ENCODE measurements around the gene CSF1R.
"Not testable (repeated sequence)": the region's sequence is repeated elsewhere in the genome, so short reads cannot be mapped to it uniquely, and the experiment has no call there.

CSF1R gene

GRCh38 chr5:150054569-150054968 lies 31.8 kb downstream of the CSF1R start:
- ChIA-PET CTCF (interaction anchor here (1.0 kb wide), 2 partner anchors 13 to 148 kb away, joined by 3 read pairs; no protein-coding TSS in a partner anchor), POLR2A (no interaction called here)
- no peak for TF ChIP-seq CTCF (IDR thresholded peaks at IDR 0.05; ENCODE audit: insufficient read depth, low read length, missing control alignments)
- DNase-seq (ENCODE audit: low read depth, low spot score): no peak
- H3K4me3 ChIP-seq (ENCODE audit: low read depth, low read length): no peak overlapping the region

- TF ChIP-seq CTCF (IDR thresholded peaks at IDR 0.05; ENCODE audit: insufficient read depth, low read length, missing control alignments): no peak
- POLR2A ChIA-PET: interaction anchor here (1.1 to 1.3 kb wide), 3 partner anchors 17 to 58 kb away, joined by 3 to 5 read pairs (median 4); partner anchors contain the start of genes HMGXB3 and TIGD6
- H3K4me3 ChIP-seq (ENCODE audit: low read depth, low read length): no peak overlapping the region
- CTCF ChIA-PET: interaction anchor here (1.0 to 2.7 kb wide), 4 partner anchors 10 to 149 kb away, joined by 3 to 13 read pairs (median 4); no protein-coding TSS in a partner anchor
- DNase-seq (ENCODE audit: low read depth, low spot score): no peak
Measured at GRCh38 chr5:150053713-150054392, 32.5 kb downstream of the CSF1R start.

GRCh38 chr5:150052956-150053712 lies 33.2 kb downstream of the CSF1R start:
- H3K4me3 ChIP-seq (ENCODE audit: low read depth, low read length): no peak overlapping the region
- no peak for DNase-seq (ENCODE audit: low read depth, low spot score)
- POLR2A ChIA-PET: interaction anchor here (0.7 to 1.4 kb wide), 5 partner anchors 13 to 59 kb away, joined by 3 to 5 read pairs (median 3); partner anchors contain the start of genes HMGXB3 and TIGD6
- no peak for TF ChIP-seq CTCF (IDR thresholded peaks at IDR 0.05; ENCODE audit: insufficient read depth, low read length, missing control alignments)
- CTCF ChIA-PET: interaction anchor here (1.8 to 2.7 kb wide), 2 partner anchors 9 to 12 kb away, joined by 5 to 13 read pairs; no protein-coding TSS in a partner anchor

- no peak overlapping the region for H3K4me3 ChIP-seq (ENCODE audit: low read depth, low read length)
- CTCF ChIA-PET: interaction anchor here (1.8 to 2.7 kb wide), 2 partner anchors 9 to 12 kb away, joined by 5 to 13 read pairs; no protein-coding TSS in a partner anchor
- TF ChIP-seq CTCF (IDR thresholded peaks at IDR 0.05; ENCODE audit: insufficient read depth, low read length, missing control alignments): no peak
- POLR2A ChIA-PET: interaction anchor here (0.7 to 1.4 kb wide), 4 partner anchors 14 to 52 kb away, joined by 3 to 5 read pairs (median 3); partner anchors contain the start of genes HMGXB3 and TIGD6
- DNase-seq (ENCODE audit: low read depth, low spot score): no peak
Measured at GRCh38 chr5:150052226-150052955, 34.0 kb downstream of the CSF1R start.

- no peak for TF ChIP-seq CTCF (IDR thresholded peaks at IDR 0.05; ENCODE audit: insufficient read depth, low read length, missing control alignments)
- DNase-seq (ENCODE audit: low read depth, low spot score): no peak
- POLR2A ChIA-PET: interaction anchor here (1.4 kb wide), 1 partner anchor 17 kb away, joined by 3 read pairs; no protein-coding TSS in a partner anchor
Measured at GRCh38 chr5:150051657-150052195, 34.6 kb downstream of the CSF1R start.

GRCh38 chr5:150050172-150050811 lies 36.1 kb downstream of the CSF1R start:
- H3K4me3 ChIP-seq (ENCODE audit: low read depth, low read length); DNase-seq (ENCODE audit: low read depth, low spot score): not testable (repeated sequence)
- POLR2A ChIA-PET: interaction anchor here (1.7 kb wide), 1 partner anchor 15 kb away, joined by 4 read pairs; no protein-coding TSS in a partner anchor
- CTCF ChIA-PET: interaction anchor here (1.0 kb wide), 1 partner anchor 13 kb away, joined by 3 read pairs; no protein-coding TSS in a partner anchor

More at GRCh38 chr5:150051657-150052195, 34.6 kb downstream of the CSF1R start:
- no peak overlapping the region for H3K4me3 ChIP-seq (ENCODE audit: low read depth, low read length)
- CTCF ChIA-PET: interaction anchor here (2.7 kb wide), 1 partner anchor 13 kb away, joined by 13 read pairs; no protein-coding TSS in a partner anchor

Measured in AG04449 (cell line).